HG02798 (cell line): ENCODE results near the gene HDGFL2.

Source experiments
- ATAC-seq: cut with Tn5 transposase; IDR thresholded peaks from one replicate; pipeline ENCODE4 v1.9.1; 2021; ENCODE audit warnings: mild to moderate bottlenecking; ENCODE audit not compliant: unreplicated experiment, poor library complexity

The HDGFL2 gene

DNA sequence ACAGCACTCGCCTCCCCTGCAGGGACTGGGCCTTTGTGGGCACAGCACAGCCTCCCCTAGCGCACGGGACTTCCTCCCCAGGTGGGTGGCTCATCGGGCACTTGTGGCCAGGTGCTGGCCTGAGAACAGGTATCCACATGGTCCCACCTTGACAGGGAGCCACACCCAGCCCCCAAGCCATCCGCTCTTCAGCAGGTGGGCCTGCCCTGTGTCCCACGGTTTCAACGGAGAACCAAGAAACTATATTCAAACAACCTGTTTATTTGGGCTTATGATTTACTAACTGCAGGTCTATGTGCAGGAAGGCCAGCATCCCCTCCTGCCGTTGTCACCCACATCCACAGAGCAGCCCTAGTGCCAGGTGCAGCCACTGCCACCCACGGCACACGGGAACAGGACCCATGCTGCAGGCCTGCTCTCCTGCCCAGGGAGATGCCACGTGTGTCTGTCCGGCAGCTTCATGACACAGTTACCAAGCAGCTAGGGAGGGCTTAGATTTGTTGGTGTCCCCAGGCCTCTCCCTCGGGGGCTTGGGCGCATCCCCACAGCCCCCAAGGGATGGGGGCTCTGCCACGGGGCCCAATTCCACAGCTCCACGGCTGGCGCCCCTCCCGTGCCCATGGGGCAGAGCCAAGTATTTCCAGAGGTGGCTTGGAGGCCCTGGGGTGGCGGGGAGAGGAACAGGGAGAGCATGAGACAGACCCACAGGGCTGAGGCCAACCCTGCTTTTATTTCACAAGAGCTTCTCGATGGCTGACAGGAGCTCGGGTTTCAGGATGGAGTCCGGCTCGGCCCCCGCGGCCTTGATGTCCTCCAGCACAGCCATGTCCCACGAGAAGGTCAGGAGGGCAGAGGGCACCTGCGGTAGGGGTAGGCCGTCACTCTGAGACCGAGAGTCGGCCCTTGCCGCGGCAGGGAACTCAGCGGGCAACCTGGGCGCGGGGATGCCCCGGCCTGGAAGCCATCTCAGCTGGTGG, 27.0 kb upstream of the HDGFL2 start:
- no peak for ATAC-seq

DNA sequence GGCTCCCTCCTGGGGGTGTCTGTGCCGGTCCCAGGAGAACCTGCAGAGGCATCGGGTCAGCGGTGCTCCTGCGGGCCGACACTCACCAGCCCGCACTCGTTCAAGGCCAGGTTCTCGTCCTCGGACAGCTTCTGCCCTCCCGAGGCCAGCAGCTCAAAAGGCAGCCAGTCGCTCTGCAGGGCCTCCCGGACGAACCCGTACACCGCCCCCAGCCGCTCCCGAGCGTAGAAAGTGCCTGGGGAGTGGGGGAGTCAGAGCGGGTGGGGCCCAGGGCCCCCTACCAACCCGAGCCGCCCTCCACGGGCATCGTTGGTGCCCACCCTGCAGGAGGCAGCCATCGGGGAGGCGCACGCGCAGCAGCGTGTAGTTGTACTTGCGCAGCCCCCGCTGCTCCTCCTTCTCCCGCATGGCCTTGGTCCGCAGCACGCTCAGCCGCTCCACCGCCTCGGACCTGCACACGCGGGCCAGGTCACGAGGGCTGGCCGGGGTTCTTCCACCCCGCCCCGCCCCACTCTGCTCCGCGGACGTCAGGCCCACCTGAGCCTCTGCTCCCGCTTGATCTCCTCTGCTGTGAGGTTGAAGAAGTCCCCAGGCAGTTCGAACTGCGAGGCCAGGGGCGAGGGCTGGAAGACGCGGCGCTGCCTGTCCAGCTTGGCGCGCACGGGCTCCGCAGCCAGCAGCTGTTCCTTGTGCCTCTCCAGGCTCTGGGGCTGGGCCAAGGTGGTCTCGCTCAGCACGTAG, 26.0 kb upstream of the HDGFL2 start:
- ATAC-seq = no peak

DNA sequence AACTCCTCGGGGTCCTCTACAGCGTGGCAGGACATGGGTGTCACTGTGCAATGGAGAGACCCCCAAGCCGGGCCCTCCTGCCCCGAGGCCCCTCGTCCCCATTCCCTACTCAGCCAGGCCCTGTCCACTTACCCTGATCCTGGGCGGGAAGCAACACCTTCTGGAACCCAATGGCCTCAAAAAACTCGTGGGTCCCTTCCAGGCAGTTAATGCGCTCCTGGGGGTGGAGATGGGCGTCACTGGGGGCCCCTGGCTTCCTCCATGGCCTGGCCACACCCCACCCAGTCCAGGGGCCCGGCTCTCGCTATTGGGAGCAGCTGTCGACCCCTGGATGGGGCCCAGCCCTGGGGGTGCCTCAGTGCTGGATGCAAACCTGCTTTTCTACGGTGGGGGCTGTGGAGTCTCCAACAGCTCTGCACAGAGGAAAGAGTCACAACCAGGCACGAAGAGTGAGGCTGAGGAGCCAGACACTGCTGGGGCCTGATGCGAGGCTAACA, 25.3 kb upstream of the HDGFL2 start:
- no peak for ATAC-seq

DNA sequence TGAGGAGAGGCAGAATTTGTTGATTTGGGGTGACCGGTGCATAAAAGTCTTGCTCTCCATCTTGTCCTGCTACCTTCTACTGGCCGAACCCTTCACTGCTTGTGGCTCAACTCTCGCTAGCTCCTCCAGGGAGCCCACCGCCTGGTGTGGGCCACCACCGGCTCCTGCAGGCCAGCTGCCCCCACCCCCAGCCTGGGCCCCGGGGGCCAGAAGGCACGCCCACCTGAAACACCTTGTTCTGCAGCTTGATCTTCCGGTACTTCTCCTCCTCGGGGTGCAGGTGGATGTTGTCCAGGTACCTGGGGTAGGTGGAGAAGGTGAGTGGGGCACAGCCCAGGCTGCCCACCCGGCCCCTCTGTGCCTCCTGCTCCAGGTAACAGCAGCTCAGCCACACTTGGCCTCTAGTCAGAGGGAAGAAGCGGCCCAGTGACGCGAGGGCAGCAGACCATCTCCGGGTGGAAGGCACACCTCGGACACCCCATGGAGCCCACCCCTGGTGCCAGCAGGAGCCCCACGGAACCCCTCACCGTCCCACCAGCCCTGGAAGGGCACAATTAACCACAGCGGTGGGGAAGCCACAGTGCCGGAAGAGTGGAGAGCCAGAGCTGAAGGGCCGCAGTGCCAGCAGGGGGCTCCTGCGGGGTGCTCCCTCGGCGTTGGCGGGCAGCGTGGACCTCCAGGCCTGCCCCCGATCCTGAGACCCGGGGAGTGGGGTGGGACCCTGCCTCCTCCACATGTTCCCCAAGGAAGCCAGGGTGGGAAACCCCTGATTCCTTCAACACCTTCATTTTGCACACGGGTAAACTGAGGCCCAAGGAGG, 24.6 kb upstream of the HDGFL2 start:
- no peak for ATAC-seq

DNA sequence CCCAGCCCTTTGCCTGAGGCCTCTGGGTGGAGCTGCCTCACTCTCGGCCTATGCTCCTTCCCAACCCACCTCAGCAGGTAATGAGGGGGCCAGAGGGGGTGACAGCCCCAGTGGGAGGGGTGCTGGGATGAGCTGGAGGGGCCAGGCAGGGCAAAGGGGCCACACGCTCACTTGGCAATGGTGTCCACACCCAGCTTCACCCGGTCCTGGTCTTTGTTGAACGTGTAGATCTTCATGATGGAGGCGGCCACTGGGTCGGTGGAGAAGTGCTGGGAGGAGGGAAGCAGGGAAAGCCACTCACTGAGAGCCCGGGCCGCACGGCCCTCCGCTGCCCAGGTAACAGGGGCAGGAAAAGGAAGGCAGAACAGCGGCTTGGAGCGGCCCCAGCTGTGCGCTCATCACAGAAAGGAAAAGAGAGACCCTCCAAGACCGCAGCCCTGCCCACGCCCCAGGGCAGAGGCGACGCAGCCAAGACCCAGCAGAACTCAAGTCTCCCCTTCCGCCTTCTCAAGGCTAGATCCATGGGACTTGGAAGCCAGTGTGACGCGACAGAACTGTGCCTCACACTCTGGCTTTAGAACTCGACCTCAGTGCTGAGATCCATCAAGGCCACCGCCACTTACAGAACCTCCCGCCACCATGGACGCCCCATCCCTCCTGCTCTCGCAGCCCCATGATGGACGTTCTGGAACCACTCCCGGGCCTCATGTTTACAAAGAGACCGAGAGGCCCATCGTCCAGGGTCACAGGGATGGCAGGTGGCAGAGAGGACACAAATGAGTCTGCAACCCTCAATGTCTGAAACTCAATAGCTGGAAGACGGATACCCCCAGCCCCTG, 23.7 kb upstream of the HDGFL2 start:
- ATAC-seq = no peak

DNA sequence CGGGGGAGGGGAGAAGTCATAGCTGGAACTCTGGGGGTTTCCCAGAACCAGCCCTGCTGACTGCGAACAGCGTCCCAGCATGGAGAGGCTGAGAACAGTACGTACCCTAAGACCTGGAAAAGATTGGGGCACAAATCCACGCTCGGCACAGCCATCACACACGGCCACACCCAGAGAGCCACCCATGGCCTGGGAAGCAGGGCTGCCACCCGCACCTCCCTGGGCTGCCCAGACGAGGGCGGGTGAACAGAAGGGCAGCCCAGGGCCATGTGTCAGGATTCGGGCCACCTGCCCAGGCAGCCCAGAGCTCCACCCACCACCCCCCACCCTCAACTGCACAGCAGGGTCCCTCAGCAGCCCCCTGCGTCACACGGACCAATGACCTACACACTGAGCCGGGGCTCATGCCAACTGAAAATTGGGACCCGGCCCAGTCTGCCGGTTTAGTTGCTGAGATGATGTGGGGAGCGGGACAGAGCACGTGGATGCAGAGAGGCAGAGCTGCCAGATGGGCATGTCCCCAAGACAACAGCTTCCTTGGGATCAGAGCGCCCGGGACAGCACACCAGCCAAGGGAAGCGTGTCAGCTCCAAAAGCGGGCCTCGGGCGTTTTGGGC, 23.0 kb upstream of the HDGFL2 start:
- ATAC-seq = no peak

DNA sequence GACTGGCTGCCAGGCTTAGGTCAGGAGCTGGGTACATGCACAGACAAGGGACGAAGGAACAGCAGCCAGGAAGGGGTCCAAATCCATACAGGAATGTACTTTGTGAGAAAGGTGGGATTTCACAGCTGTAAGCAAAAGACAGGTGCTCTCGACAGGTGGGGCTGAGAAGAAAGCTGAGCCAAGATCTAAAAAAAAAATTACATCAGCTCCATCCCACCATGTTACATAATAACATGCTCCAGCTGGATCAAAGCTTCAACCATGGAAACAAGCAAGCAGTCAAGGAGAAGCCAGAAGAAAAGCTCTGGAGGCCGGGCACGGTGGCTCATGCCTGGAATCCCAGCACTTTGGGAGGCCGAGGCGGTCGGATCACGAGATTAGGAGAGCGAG, 22.5 kb upstream of the HDGFL2 start:
- ATAC-seq = no peak

DNA sequence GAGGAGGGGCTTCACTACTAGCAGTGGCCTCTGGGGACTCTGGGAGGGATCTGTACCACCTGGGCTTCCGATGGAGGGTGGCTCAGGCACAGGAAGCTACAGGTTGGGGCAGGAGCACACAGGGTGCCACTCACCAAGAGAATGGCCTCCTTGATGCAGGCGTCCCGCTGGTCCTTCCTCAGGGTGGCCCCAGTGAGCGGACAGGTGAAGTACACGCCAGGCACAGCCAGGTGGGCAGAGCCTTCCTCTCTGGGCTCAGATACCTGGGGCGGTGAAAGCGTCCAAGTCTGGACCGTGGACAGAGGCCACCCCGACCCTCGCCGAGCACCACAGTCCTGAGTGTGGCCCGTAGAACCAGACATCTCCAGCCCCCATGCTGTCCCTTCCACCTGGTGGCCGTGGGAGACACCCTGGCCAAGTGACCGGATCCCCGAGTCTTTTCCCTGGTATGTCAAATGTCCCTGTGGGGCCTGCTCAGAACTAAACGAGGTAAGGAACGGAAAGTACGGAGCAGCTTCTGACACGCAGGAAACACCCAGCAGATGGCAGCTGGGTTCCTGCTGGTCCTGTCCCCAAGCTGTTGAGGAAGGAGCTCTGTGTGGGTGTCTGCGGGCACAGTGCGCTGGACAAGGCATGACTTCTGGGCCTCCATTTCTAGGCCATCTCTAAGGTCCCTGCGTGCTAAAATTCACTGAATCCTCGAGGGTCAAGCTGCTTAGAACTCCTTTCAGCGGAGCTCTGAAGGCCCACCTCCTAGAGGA, 19.7 kb upstream of the HDGFL2 start:
- no peak for ATAC-seq

DNA sequence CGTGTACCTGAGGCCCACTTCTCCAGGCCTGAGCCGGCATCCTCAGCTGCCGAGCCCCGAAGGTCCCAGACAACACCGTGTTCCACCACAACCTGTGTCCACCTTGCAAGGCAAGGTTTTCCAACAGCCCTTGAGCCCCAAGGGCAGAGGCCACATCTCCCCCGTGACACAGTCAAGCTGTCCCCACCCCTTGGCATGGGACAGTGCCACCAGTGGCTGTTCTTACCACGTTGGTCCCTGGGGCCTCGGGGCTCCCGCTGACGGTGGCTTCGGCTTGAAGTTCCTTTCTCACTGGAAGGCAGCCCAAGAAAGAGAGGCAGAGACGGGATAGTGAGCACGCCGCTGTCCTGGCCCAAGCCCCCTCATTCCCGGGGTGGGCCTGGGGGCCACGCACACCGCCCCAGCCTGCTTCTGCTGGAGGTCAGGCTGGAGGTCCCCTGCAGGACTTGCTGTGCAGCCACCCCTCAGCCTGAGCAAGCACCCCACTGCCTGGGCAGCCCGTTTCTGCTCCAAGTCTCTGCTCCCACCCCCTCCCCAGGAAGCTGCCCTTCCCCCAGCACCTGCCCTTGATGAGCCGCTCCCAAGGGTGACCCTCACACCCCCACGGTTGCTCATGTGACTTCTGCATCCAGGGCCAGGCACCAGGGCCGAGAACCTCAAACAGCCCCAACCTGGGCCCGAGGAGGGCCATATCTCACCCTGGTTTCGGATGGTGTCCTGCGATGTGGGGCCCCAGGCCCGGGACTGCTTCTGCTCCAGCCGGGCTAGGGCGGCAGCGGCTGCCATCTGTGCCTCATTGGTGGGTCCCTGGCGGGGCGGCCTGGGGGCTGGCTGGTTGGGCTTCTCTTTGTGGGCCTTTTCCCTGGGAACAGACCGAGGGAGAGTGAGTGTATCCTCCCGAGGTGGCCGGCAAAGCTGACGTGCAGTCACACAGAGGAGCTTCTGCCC, 18.6 kb upstream of the HDGFL2 start:
- no peak for ATAC-seq

DNA sequence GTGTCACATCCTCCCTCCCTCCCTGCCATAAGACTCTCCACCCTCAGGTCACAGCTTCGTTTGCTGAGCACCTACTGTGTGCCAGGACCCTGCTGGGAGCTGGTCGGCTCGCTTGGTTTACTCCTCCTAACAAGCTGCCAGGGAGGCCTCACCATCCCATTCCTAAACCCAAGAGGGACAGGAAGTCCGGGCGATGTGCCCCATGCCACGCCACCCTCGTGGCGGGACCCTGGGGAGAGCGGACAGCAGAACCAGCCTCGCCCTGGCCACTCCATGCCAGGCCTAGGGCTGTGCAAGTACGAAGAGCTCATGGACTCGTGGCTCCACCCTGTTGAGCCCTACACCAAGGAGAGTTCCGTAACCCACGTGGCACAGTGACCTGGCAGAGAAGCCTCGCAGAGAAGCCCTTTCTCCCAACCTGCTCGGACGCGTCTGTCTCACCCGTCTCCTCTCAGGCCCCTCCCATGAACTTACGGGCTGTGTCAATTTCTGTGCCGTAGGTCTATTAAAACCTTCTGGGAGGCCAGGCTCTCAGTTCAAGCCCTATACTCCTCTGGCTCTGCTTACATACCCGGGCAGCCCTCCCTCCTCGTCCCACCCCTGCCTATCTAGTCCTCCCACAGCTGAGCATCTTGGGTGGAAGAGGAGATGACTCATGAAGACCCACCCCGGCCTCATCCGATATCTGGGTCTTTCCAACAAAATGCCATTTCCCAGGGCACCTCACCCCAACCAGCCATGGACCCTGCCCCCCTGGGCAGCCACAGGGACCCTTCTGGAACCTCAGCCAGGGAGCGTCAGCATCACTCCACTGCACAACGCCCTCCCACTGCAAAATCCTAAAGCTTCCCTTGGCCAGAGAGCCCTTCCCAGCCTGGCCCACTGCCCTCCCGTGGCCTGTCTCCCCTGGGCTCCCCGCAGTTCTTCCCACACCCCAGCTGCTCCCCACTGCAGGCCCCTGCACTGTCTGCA, 17.1 kb upstream of the HDGFL2 start:
- no peak for ATAC-seq

DNA sequence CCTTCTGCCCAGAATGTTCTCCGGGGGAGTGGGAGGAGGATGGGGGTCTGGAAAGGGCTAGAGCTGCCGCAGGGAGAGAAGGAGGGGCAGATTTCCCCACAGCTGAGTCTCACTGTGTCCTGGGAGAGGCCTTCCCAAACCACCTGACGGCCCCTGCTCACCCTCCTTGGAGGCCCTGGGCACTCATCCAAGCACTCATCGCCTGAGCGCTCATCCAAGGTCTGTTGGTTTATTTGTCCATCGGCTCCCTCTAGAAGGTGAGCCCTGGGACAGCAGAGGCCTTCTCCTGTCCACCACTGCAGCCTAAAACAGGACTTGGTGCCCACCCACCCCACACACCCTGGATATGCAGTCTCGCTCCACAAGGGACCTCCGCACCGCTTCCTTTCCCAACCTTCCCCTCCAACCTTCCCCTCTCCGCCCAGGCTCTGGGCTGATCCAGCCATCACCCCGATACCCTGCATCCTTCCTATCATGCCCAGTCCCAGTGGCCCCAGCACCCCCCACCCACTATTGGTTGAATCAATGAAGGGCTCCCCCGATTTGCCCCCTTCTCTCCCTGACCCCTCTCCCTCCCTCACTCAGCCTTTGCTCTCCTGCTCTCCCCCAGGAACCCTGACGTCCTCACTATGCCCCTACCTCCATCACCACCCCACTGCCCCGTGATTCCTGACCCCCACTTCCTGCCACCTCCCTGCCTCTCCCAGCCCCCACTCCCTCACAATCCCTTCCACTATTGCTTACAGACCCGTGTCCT, 16.2 kb upstream of the HDGFL2 start:
- ATAC-seq = no peak

DNA sequence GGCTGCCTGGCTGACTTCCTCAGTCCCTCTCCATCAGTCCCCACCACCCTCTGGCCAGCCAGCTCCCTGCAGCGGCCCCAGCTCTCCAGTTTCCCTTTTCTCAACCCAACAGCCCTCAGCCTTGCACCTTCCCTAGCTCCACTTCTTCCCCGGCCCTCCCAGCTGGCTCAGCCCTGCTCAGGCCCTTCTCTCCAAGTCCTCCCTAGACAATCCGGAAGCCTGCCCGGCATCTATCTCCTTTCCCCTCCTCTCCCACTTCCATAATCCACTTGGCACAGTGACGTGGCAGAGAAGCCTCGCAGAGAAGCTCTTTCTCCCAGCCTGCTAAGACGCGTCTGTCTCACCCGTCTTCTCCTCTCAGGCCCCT, 15.6 kb upstream of the HDGFL2 start:
- no peak for ATAC-seq

DNA sequence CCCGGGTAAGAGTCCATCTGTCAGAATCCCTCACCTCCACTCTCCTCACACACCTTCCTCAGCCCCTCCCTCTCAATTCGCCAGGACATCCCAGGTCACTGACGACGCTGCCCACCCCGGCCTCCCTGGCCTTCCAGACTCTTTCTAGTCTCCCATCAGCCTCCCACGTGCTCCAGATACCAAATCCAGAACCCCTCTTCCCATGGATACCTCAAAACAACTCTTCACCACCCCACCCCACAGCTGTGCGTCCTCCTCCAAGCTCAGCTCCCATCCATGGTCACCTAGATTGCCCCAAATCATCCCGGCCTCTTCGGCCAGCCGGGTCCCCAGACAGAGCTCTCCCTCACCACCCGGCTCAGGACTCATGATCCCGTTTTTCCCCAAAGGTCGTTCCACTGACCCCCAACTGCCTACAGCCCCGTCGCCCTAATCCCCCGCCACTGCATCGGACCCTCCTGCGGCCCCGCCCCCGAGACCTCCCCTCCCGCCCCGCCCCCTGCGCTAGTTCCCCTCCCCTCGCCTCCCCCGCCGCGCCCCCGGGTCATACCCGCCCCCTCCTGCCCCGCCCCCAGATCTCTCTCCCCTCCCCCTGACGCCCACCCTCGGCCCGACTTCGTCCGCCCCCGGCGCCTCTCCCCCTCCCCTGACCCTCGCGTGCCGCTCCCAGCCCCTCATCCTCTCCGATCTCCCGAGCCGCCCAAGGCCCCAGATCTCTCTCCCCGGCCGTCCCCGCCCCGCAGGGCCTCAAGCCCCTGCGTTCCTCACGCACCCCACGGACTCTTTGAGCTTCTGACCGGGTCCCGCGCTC, 15.0 kb upstream of the HDGFL2 start:
- no peak for ATAC-seq

DNA sequence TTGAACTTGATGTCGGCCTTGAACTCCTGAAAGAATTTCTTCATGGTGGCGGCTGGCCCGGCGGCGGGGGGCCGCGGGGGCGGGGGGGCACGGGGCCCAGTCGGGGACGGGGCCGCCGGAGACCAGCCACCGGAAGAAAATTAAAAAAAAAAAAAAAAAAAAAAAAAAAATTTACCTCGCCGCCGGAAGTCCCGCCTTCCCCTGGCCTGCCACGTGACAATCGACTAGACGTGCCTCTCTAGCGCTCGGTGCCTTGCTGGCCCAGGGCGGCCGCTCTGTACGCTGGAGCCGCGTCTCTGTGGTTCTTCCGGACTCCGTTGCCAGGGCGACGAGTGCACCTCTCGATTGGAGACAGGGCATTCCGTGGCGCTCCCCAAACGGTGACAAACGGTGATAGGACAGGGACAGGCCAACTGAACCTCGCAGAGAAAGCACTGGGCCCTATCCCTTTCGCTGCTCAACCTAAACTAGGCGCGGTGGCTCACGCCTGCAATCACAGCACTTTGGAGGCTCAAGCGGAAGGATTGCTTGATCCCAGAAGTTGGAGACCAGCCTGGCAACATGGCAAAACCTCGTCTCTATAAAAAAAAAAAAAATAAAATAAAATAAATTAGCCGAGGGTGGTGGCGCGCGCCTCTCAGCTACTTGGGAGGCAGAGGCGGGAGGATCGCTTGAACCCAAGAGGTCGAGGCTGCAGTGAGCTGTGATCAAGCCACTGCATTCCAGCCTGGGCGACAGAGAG, 14.3 kb upstream of the HDGFL2 start, which contains the start of gene UBXN6:
Gene UBXN6 (minus strand): TSS at position 141 of the 742 bp plus-strand sequence. CDS start 97 bp downstream, at position 44.
- ATAC-seq = peak; percentile 95
